ENCODE data around the gene C19orf73.
"Not testable (repeated sequence)": the region's sequence is repeated elsewhere in the genome, so short reads cannot be mapped to it uniquely, and the experiment has no call there.

C19orf73 gene

DNA sequence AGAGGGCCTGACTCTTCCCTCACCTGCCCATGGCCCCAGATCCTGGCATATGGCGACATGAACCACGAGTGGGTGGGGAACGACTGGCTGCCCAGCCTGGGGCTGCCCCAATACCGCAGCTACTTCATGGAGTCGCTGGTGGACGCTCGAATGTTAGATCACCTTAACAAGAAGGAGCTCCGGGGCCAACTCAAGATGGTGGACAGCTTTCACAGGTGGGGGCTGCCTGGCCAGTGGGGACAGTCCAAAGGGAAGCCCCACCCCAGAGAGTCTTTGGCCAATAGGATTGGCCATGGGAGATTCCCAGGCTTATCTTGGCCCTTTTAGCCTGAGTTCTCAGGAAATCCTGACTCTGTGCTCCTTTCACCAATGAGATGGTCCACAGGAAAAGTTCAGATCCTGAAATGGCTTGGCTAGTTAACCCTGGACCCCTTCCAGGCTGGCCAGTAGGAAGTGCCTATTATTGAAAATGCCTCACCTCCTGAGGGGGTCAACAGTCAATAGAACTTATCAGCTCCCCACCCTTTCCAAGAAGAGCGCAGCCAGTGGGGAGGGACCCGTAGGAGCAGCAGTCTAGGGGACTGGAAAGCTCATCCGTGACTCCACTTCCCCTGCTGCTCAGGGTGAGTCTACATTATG lies 29.2 kb upstream of the C19orf73 start:
- no peak for TF ChIP-seq CTCF (IDR thresholded peaks at IDR 0.05; ENCODE audit: borderline replicate concordance, insufficient read depth, low read depth, low read length)
- no peak overlapping the region for H3K4me3 ChIP-seq (ENCODE audit: low read depth, low read length)

DNA sequence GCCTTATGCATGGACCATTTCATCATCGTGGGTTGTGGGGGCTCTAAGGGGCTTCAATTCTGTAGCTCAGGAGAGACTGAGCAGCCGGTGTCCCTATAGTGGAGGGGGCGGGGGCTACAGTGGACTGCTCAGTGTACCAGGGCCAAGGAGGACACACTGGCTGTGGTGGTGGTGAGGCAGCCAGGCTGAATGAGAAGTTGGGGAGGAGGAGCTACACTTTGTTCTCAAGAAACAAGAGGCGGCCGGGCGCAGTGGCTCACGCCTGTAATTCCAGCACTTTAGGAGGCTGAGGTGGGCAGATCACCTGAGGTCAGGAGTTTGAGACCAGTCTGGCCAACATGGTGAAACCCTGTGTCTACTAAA lies 27.4 kb upstream of the C19orf73 start:
- not testable (repeated sequence) for H3K4me3 ChIP-seq (ENCODE audit: low read depth, low read length)

DNA sequence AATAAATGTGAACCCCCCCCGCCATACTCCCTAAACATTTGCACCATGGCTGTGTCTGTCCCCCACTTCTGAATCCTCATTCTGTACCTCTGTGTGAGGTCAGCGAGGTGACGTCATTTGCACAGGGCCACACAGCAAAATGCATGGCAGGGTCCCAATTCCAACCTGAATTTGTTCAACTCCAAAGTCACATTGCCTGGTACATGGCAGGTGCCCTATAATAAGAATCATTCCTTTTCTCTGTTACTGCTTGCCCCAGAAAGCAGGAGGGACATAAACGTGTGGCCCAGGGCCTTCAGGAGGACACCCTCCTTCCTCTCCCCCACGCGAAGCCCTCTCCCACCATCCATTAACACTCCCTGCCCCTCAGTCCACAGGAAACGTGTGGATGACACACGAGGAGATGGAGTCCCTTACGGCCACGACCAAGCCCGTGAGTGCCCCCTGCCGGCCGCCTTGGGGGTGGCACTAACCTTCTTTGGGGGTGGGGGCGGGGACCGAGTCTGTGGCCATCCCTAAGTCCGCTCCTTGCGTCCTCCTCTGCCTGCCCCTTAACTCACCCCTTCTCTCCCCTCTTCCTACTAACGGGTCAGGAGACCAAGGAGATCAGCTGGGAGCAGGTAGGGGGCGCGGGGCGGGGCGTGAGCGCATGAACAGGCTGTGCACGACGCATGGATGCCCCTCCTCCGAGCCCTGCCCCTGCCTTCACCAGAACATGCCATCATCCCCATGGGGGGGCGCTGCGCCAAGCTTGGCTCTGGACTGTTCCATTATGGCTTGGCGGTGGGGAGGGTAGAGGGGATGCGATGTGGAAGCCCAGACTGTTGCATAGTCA lies 26.8 kb upstream of the C19orf73 start:
- no peak overlapping the region for H3K4me3 ChIP-seq (ENCODE audit: low read depth, low read length)
- peak; percentile 93 for TF ChIP-seq CTCF (IDR thresholded peaks at IDR 0.05; ENCODE audit: borderline replicate concordance, insufficient read depth, low read depth, low read length)

DNA sequence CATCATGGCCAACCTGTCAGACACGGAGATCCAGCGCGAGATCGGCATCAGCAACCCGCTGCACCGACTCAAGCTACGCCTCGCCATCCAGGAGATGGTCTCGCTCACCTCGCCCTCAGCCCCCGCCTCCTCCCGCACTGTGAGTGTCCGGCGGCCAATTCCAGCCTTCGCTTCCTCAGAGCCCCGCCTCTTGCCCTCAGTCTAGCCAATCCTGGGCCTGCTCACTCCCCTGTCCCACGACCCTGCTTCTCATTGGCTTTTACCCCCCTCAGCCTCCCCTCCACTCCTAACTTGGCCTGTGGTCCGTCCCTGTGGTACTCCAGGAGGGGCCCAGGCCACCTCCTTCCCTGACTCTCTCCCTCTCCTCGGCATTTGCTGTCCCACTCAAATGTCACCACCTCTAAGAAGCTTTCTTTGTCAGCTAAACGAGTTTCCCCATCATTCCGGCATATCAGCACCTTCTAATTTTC lies 24.0 kb upstream of the C19orf73 start:
- TF ChIP-seq CTCF (IDR thresholded peaks at IDR 0.05; ENCODE audit: borderline replicate concordance, insufficient read depth, low read depth, low read length), result no peak
- H3K4me3 ChIP-seq (ENCODE audit: low read depth, low read length), result no peak overlapping the region

DNA sequence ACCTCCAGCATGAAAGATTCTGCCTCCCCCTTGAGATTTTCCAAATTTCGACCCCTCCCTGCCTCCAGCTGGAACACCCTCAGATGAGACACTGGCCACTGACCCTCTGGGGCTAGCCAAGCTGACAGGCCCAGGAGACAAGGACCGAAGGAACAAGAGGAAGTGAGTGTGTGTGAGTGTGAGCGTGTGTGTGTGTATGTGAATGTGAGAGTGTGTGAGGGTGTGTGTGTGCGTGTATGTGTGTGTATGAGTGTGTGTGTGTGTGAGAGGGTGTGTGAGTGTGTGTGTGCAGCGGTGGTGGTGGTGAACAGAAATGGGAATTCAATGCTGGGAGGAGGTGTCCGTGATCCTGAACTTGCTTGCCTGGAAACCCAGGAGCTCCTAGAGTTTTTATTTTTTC lies 22.4 kb upstream of the C19orf73 start:
- H3K4me3 ChIP-seq (ENCODE audit: low read depth, low read length), result no peak overlapping the region
- no peak for TF ChIP-seq CTCF (IDR thresholded peaks at IDR 0.05; ENCODE audit: borderline replicate concordance, insufficient read depth, low read depth, low read length)

DNA sequence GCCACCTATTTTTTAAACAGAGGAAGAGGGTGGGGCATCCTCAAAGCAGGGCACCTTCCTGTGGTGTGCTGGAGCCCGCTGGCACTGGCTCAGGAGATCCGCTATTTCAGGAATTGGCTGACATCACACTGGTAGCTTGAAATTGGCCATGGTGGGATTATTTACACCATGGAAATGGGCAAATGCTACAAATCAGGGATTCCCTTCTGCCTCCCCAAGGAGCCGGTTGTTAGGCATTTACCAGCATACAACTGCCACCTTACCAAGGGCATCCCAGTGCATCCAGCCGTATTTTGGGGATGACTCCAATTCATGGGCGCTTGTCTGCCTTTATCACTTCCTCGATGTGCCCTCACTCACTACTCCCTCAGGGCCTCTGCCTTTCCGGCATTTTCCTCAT lies 22.0 kb upstream of the C19orf73 start:
- H3K4me3 ChIP-seq (ENCODE audit: low read depth, low read length), result no peak overlapping the region
- TF ChIP-seq CTCF (IDR thresholded peaks at IDR 0.05; ENCODE audit: borderline replicate concordance, insufficient read depth, low read depth, low read length), result no peak

GRCh38 chr19:49136771-49137171 lies 17.8 kb upstream of the C19orf73 start:
- TF ChIP-seq CTCF (IDR thresholded peaks at IDR 0.05; ENCODE audit: borderline replicate concordance, insufficient read depth, low read depth, low read length), result no peak

More at GRCh38 chr19:49136771-49137171, 17.8 kb upstream of the C19orf73 start:
- no peak overlapping the region for H3K4me3 ChIP-seq (ENCODE audit: low read depth, low read length)
